Stimulated activated naive CD8-positive, alpha-beta T cell treated with anti-CD3 and anti-CD28 coated beads, Interleukin-15, Interleukin-2, amounts not matched to agents 100 ng/mL and 50 ng/mL, for 24 hours (primary cell): ENCODE data around the gene NCK1.
"Not testable (repeated sequence)": the region's sequence is repeated elsewhere in the genome, so short reads cannot be mapped to it uniquely, and the experiment has no call there.

Experiments used
- H3K27ac Mint-ChIP-seq: one replicate; pipeline ENCODE4 v1.8.0; 2021; ENCODE audit warnings: mild to moderate bottlenecking, mixed read lengths
- H3K27me3 Mint-ChIP-seq: one replicate; pipeline ENCODE4 v1.8.0; 2021; ENCODE audit warnings: mixed read lengths
- H3K36me3 Mint-ChIP-seq: one replicate; pipeline ENCODE4 v1.8.0; 2021; ENCODE audit warnings: low read depth, mixed read lengths
- H3K4me1 Mint-ChIP-seq: one replicate; pipeline ENCODE4 v1.8.0; 2021; ENCODE audit warnings: low read depth, mixed read lengths
- H3K4me3 Mint-ChIP-seq: one replicate; pipeline ENCODE4 v1.8.0; 2021; ENCODE audit warnings: mild to moderate bottlenecking, mixed read lengths
- H3K9me3 Mint-ChIP-seq: one replicate; pipeline ENCODE4 v1.8.0; 2021; ENCODE audit warnings: mixed read lengths

The NCK1 gene

GRCh38 chr3:136959599-136959998 is 97.6 kb downstream of the NCK1 start:
- Mint-ChIP-seq H3K4me1 (peaks cover 7% of the 10 kb centered on the region), H3K27ac (no peak overlapping the region), H3K4me3 (no peak overlapping the region), H3K36me3 (peaks cover 14% of the 10 kb centered on the region), H3K9me3 (no peaks in the 10 kb centered on the region), H3K27me3 (no peaks in the 10 kb centered on the region)

- Mint-ChIP-seq H3K27ac (no peak overlapping the region), H3K9me3 (no peaks in the 10 kb centered on the region), H3K4me1 (no peaks in the 10 kb centered on the region), H3K4me3 (no peak overlapping the region), H3K27me3 (no peaks in the 10 kb centered on the region), H3K36me3 (peaks cover 14% of the 10 kb centered on the region)
These were observed 99.1 kb downstream of the NCK1 start for GRCh38 chr3:136960838-136961836.

GRCh38 chr3:136962927-136963326 is 100.9 kb downstream of the NCK1 start:
- H3K27me3 Mint-ChIP-seq = no peaks in the 10 kb centered on the region
- H3K4me1 Mint-ChIP-seq = no peaks in the 10 kb centered on the region
- no peak overlapping the region for H3K4me3 Mint-ChIP-seq
- no peaks in the 10 kb centered on the region for H3K9me3 Mint-ChIP-seq
- H3K36me3 Mint-ChIP-seq = peaks cover 14% of the 10 kb centered on the region
- no peak overlapping the region for H3K27ac Mint-ChIP-seq

GRCh38 chr3:136969539-136969938 is 107.5 kb downstream of the NCK1 start:
- H3K27me3 Mint-ChIP-seq, H3K4me1 Mint-ChIP-seq: not testable (repeated sequence)

GRCh38 chr3:136973352-136973751 is 111.3 kb downstream of the NCK1 start:
- peaks cover 20% of the 10 kb centered on the region for H3K9me3 Mint-ChIP-seq
- no peaks in the 10 kb centered on the region for H3K27me3 Mint-ChIP-seq
- H3K4me1 Mint-ChIP-seq = no peaks in the 10 kb centered on the region
- no peak overlapping the region for H3K27ac Mint-ChIP-seq
- no peak overlapping the region for H3K4me3 Mint-ChIP-seq
- peaks cover 20% of the 10 kb centered on the region for H3K36me3 Mint-ChIP-seq

More at GRCh38 chr3:136969539-136969938, 107.5 kb downstream of the NCK1 start:
- H3K27ac Mint-ChIP-seq, H3K4me3 Mint-ChIP-seq: not testable (repeated sequence)
- H3K36me3 Mint-ChIP-seq = peaks cover 16% of the 10 kb centered on the region
- H3K9me3 Mint-ChIP-seq = peaks cover 14% of the 10 kb centered on the region

GRCh38 chr3:136974670-136975069 is 112.7 kb downstream of the NCK1 start:
- Mint-ChIP-seq H3K27me3 (no peaks in the 10 kb centered on the region), H3K4me1 (no peaks in the 10 kb centered on the region), H3K4me3 (no peak overlapping the region), H3K9me3 (peaks cover 20% of the 10 kb centered on the region), H3K27ac (no peak overlapping the region), H3K36me3 (peaks cover 20% of the 10 kb centered on the region)

GRCh38 chr3:136979204-136979603 is 117.2 kb downstream of the NCK1 start:
- Mint-ChIP-seq H3K36me3 (peaks cover 14% of the 10 kb centered on the region), H3K4me3 (no peak overlapping the region), H3K9me3 (peaks cover 9% of the 10 kb centered on the region), H3K27ac (no peak overlapping the region), H3K4me1 (no peaks in the 10 kb centered on the region), H3K27me3 (no peaks in the 10 kb centered on the region)

- H3K4me1 Mint-ChIP-seq = no peaks in the 10 kb centered on the region
- peaks cover 5% of the 10 kb centered on the region for H3K9me3 Mint-ChIP-seq
- no peaks in the 10 kb centered on the region for H3K27me3 Mint-ChIP-seq
- H3K36me3 Mint-ChIP-seq = peaks cover 12% of the 10 kb centered on the region
- no peak overlapping the region for H3K4me3 Mint-ChIP-seq
- no peak overlapping the region for H3K27ac Mint-ChIP-seq
These were observed 117.7 kb downstream of the NCK1 start for GRCh38 chr3:136979684-136980083.

- no peaks in the 10 kb centered on the region for H3K9me3 Mint-ChIP-seq
- H3K27ac Mint-ChIP-seq = no peak overlapping the region
- H3K36me3 Mint-ChIP-seq = peaks cover 14% of the 10 kb centered on the region
- no peaks in the 10 kb centered on the region for H3K27me3 Mint-ChIP-seq
- no peak overlapping the region for H3K4me3 Mint-ChIP-seq
- H3K4me1 Mint-ChIP-seq = no peaks in the 10 kb centered on the region
These were observed 120.0 kb downstream of the NCK1 start for GRCh38 chr3:136982033-136982432.

- H3K9me3 Mint-ChIP-seq = no peaks in the 10 kb centered on the region
- H3K36me3 Mint-ChIP-seq = peaks cover 14% of the 10 kb centered on the region
- no peak overlapping the region for H3K4me3 Mint-ChIP-seq
- no peak overlapping the region for H3K27ac Mint-ChIP-seq
- H3K4me1 Mint-ChIP-seq = no peaks in the 10 kb centered on the region
- no peaks in the 10 kb centered on the region for H3K27me3 Mint-ChIP-seq
These were observed 120.6 kb downstream of the NCK1 start for GRCh38 chr3:136982520-136983138.

- no peak overlapping the region for H3K27ac Mint-ChIP-seq
- no peaks in the 10 kb centered on the region for H3K27me3 Mint-ChIP-seq
- no peaks in the 10 kb centered on the region for H3K4me1 Mint-ChIP-seq
- no peaks in the 10 kb centered on the region for H3K9me3 Mint-ChIP-seq
- H3K36me3 Mint-ChIP-seq = peaks cover 14% of the 10 kb centered on the region
- H3K4me3 Mint-ChIP-seq = no peak overlapping the region
These were observed 122.8 kb downstream of the NCK1 start for GRCh38 chr3:136984837-136985236.

GRCh38 chr3:136987398-136987980 is 125.5 kb downstream of the NCK1 start:
- H3K27ac Mint-ChIP-seq, H3K4me1 Mint-ChIP-seq, H3K9me3 Mint-ChIP-seq, H3K27me3 Mint-ChIP-seq, H3K4me3 Mint-ChIP-seq: not testable (repeated sequence)
- peaks cover 13% of the 10 kb centered on the region for H3K36me3 Mint-ChIP-seq

- no peaks in the 10 kb centered on the region for H3K9me3 Mint-ChIP-seq
- H3K36me3 Mint-ChIP-seq = peaks cover 9% of the 10 kb centered on the region
- H3K27ac Mint-ChIP-seq = no peak overlapping the region
- no peak overlapping the region for H3K4me3 Mint-ChIP-seq
- H3K4me1 Mint-ChIP-seq = no peaks in the 10 kb centered on the region
- no peaks in the 10 kb centered on the region for H3K27me3 Mint-ChIP-seq
These were observed 126.6 kb downstream of the NCK1 start for GRCh38 chr3:136988651-136989050.

GRCh38 chr3:136989781-136990524 is 127.9 kb downstream of the NCK1 start:
- Mint-ChIP-seq H3K9me3 (no peaks in the 10 kb centered on the region), H3K36me3 (peaks cover 6% of the 10 kb centered on the region), H3K27me3 (no peaks in the 10 kb centered on the region), H3K27ac (no peak overlapping the region), H3K4me1 (no peaks in the 10 kb centered on the region), H3K4me3 (no peak overlapping the region)
